ENCODE results near the gene WNK4.

The WNK4 gene

GRCh38 chr17:42819939-42820535 is 39.6 kb downstream of the WNK4 start:
- TF ChIP-seq CTCF (conservative IDR thresholded peaks at IDR 0.05): peak; percentile 81
- H3K27ac ChIP-seq: no peak overlapping the region

GRCh38 chr17:42821176-42821575 is 40.8 kb downstream of the WNK4 start:
- H3K27ac ChIP-seq: no peak overlapping the region
- no peak for TF ChIP-seq CTCF (conservative IDR thresholded peaks at IDR 0.05)

GRCh38 chr17:42827472-42827871 is 47.1 kb downstream of the WNK4 start:
- no peak for TF ChIP-seq CTCF (conservative IDR thresholded peaks at IDR 0.05)
- no peak overlapping the region for H3K27ac ChIP-seq

- TF ChIP-seq CTCF (conservative IDR thresholded peaks at IDR 0.05): no peak
- H3K27ac ChIP-seq: no peak overlapping the region
Observed at GRCh38 chr17:42830971-42831370, 50.6 kb downstream of the WNK4 start.

- no peak for TF ChIP-seq CTCF (conservative IDR thresholded peaks at IDR 0.05)
Observed at GRCh38 chr17:42832213-42832933, 52.0 kb downstream of the WNK4 start.

GRCh38 chr17:42832934-42833766 is 52.7 kb downstream of the WNK4 start, which contains the start of gene PSME3:
Gene PSME3, plus strand, starts transcription at chr17:42833397. Its CDS starts 235 bp downstream, at chr17:42833632.
- TF ChIP-seq CTCF (conservative IDR thresholded peaks at IDR 0.05): no peak
- H3K27ac ChIP-seq: peak within 1 kb of the TSS; percentile 88

More at GRCh38 chr17:42832213-42832933, 52.0 kb downstream of the WNK4 start:
- peak overlapping the region; percentile 88 for H3K27ac ChIP-seq
